KOPT-K1 (cell line): ENCODE measurements around the gene PHF12.
"Not testable (repeated sequence)": the region's sequence is repeated elsewhere in the genome, so short reads cannot be mapped to it uniquely, and the experiment has no call there.

ENCODE experiments used
- H3K27ac ChIP-seq: fragments of 200-600 bp; sonication (generic); 2 replicates; pipeline ENCODE4 v1.5.1; 2016; ENCODE audit warnings: antibody characterized with exemption, mild to moderate bottlenecking, low read depth, low read length; ENCODE audit not compliant: poor library complexity, severe bottlenecking
- H3K36me3 ChIP-seq: fragments of 200-600 bp; sonication (generic); 2 replicates; pipeline ENCODE4 v1.5.1; 2017; ENCODE audit warnings: antibody characterized with exemption, mild to moderate bottlenecking, low read length, moderate library complexity; ENCODE audit not compliant: insufficient read depth
- H3K9me3 ChIP-seq: fragments of 200-600 bp; sonication (generic); 2 replicates; pipeline ENCODE4 v1.5.1; 2017; ENCODE audit warnings: antibody characterized with exemption, low read length, mild to moderate bottlenecking; ENCODE audit not compliant: insufficient read depth, poor library complexity, severe bottlenecking

PHF12 gene

GRCh38 chr17:28898527-28898955, 52.8 kb downstream of the PHF12 start:
- Histone ChIP-seq H3K36me3 (peaks cover 11% of the 10 kb centered on the region; the same call in 1 of the 2 replicates), H3K9me3 (no peaks in the 10 kb centered on the region), H3K27ac (no peak overlapping the region)

GRCh38 chr17:28897769-28898526, 53.4 kb downstream of the PHF12 start:
- Histone ChIP-seq H3K27ac (peak overlapping the region; percentile 72), H3K36me3 (peaks cover 11% of the 10 kb centered on the region; the same call in 1 of the 2 replicates), H3K9me3 (no peaks in the 10 kb centered on the region)

DNA sequence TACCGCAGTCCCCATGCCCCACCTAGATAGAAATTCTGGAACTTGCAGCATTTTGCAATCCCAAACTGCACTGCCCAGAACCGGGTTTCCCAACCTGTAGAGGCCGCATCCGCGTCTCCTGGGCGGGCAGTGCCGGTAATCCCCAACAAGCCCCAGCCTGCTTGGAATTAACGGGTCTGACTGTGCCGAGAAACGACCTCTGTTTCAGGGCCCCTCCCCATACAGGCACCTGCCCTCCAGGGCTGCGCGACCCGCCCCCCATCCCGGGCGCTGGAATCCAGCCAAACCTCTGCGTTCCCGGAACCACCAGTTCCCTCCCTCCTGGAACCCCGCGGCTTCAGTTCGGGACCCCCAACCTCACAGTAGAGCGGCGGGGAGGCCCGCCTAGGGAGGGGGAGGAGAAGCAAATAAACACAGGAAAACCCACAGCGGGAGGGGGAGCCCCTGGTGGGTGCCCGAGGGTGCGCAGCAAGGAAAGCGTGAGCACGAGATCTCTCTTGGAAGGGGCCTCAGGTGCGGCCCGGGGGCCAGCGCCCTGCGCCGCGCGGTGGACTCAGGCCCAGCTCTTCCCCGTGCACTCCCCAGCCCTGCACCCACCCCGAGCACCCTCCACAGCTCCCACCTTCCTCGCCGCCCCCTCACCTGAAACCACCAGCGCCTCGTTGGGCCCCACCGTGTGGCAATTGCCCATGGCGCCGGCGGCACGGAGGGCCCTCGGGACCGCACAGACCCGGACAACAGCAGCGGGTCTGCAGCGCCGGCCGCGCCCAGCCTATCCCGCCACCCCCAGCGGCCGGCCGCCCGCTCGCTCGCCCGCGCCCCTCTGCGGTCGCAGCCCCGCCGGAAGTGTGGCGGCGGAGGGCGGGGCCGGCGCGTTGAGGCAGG, 54.2 kb downstream of the PHF12 start, which contains the start of gene FLOT2:
TSS of gene FLOT2 (minus strand) at position 850 of the 885 bp plus-strand sequence. CDS start at position 691, 159 bp downstream.
- H3K9me3 ChIP-seq = no peaks in the 10 kb centered on the region
- peaks cover 11% of the 10 kb centered on the region; the same call in 1 of the 2 replicates for H3K36me3 ChIP-seq
- peak within 1 kb of the TSS; percentile 72 for H3K27ac ChIP-seq

- Histone ChIP-seq H3K27ac (peak overlapping the region; percentile 72), H3K36me3 (peaks cover 11% of the 10 kb centered on the region; the same call in 1 of the 2 replicates), H3K9me3 (no peaks in the 10 kb centered on the region)
Measured at GRCh38 chr17:28896491-28896883, 54.8 kb downstream of the PHF12 start.

GRCh38 chr17:28895794-28896447, 55.4 kb downstream of the PHF12 start:
- Histone ChIP-seq H3K9me3 (no peaks in the 10 kb centered on the region), H3K36me3 (peaks cover 8% of the 10 kb centered on the region; the same call in 1 of the 2 replicates), H3K27ac (no peak overlapping the region)

GRCh38 chr17:28893248-28894183, 57.8 kb downstream of the PHF12 start:
- not testable (repeated sequence) for H3K9me3 ChIP-seq, H3K36me3 ChIP-seq
- H3K27ac ChIP-seq = peak overlapping the region; percentile 1

DNA sequence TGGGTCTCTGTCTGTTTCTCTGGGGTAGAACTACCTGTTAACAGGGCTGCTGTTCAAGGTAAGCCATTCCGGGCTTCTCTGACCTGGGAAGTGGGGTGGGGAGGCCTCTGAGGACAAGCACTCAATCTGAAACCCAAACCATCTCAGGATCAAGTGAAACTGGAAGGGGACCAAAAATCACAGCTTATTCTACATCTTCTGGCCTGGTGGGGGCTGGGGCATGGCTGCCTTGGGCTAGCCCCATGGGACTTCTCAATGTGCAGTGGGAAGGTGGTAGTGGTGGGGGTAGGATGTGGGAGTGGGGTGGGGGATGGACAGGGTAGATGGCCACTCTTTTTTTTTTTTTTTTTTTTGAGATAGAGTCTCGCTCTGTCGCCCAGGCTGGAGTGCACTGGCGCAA, 59.3 kb downstream of the PHF12 start:
- no peaks in the 10 kb centered on the region for H3K9me3 ChIP-seq
- no peak overlapping the region for H3K27ac ChIP-seq
- no peaks in the 10 kb centered on the region for H3K36me3 ChIP-seq

DNA sequence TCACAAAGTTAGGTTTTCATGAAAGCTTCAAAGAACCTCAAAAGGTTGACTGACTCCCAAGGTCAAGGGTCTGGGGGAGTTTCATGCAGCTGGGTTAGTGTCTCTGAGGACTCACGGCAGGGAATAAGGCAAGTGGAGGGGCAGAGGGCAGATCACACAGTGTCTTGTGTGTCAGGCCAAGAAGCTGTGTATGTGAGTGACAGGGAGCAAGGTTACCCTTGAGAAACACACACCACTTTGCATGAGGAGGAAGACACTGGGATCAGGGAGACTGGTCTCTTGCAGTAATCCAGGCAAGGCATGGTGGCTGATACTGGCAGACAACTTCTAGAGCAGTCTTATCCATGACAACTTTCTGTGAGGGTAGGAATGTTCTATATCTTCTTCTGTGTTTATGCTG, 60.1 kb downstream of the PHF12 start:
- no peaks in the 10 kb centered on the region for H3K9me3 ChIP-seq
- H3K36me3 ChIP-seq = no peaks in the 10 kb centered on the region
- no peak overlapping the region for H3K27ac ChIP-seq

GRCh38 chr17:28889996-28890395, 61.3 kb downstream of the PHF12 start:
- H3K27ac ChIP-seq = no peak overlapping the region
- H3K9me3 ChIP-seq = no peaks in the 10 kb centered on the region

GRCh38 chr17:28888832-28889231, 62.5 kb downstream of the PHF12 start:
- Histone ChIP-seq H3K9me3 (no peaks in the 10 kb centered on the region), H3K36me3 (no peaks in the 10 kb centered on the region), H3K27ac (no peak overlapping the region)

More at GRCh38 chr17:28889996-28890395, 61.3 kb downstream of the PHF12 start:
- no peaks in the 10 kb centered on the region for H3K36me3 ChIP-seq

DNA sequence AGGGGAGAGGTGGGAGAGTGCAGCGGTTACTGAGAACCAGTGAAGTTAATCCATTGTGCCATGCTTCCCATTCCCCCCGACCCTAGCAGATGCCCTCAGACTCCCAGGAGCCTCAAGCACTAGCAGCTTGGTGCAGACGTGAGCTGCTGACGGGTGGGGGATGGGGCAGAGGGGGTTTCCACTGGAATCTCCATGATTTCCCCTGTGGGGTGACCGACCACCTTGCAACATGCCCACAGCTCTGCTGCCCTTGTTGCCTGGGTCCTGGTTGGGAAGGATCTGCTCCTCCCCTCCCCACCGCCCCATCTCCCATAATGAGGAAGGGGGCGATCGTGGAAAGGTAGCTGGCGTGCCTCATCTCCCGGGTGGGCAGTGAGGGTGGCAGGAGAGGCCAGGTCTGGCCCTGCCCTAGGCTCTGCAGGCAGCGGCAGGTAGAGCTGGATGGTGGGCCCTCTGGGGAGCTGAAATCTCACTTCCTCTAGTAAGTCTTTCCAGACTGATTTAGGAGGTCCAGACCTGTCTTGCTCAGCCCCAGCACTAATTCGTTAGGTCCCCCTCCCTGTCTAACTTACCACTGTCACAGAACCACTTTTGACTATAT, 63.3 kb downstream of the PHF12 start:
- H3K9me3 ChIP-seq = no peaks in the 10 kb centered on the region
- no peak overlapping the region for H3K27ac ChIP-seq
- H3K36me3 ChIP-seq = 0 out of 2 replicates have a peak, but pooled peaks cover under 1% of the 10 kb centered on the region

- Histone ChIP-seq H3K36me3 (peaks cover 17% of the 10 kb centered on the region; the same call in 1 of the 2 replicates), H3K9me3 (no peaks in the 10 kb centered on the region), H3K27ac (no peak overlapping the region)
Measured at GRCh38 chr17:28885951-28886350, 65.4 kb downstream of the PHF12 start.

DNA sequence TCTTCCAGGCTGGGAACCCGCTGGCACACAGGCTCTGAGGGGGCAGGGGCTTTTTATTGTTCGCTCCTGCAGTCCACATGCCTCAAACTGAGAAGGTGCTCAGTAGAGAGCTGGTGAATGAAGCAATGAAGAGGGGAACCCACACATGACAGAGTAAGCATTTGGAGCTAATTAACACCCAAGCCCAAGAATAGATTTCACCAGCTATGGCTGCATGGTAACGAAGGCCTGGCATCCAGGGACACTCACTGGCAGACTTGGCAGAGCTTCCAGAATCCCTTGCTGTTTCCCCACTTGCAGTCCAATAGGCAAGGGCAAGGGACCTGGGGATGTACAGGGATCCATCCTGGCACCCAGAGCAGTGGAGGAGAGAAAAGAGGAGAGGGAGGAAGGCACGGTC, 66.0 kb downstream of the PHF12 start:
- no peak overlapping the region for H3K27ac ChIP-seq
- peaks cover 23% of the 10 kb centered on the region; the same call in 1 of the 2 replicates for H3K36me3 ChIP-seq
- no peaks in the 10 kb centered on the region for H3K9me3 ChIP-seq
